ENCODE results near the gene CACNA1S.

CACNA1S gene

GRCh38 chr1:201023920-201024624 lies 88.2 kb downstream of the CACNA1S start:
- DNase-seq: no peak

GRCh38 chr1:201023517-201023902 lies 88.7 kb downstream of the CACNA1S start, which contains the start of gene KIF21B:
Gene KIF21B, minus strand, starts transcription at chr1:201023714. Its CDS starts 331 bp downstream, at chr1:201023383.
- peak; percentile 94 for DNase-seq

- DNase-seq: peak; percentile 55
Measured at GRCh38 chr1:201022820-201023516, 89.3 kb downstream of the CACNA1S start.

- DNase-seq: no peak
Measured at GRCh38 chr1:201022493-201022819, 89.8 kb downstream of the CACNA1S start.

GRCh38 chr1:201021630-201022492 lies 90.4 kb downstream of the CACNA1S start:
- no peak for DNase-seq

GRCh38 chr1:201020721-201021629 lies 91.3 kb downstream of the CACNA1S start:
- peak; percentile 53 for DNase-seq

- peak; percentile 66 for DNase-seq
Measured at GRCh38 chr1:201020040-201020591, 92.1 kb downstream of the CACNA1S start.

- DNase-seq: peak; percentile 98
Measured at GRCh38 chr1:201019321-201019977, 92.8 kb downstream of the CACNA1S start.

GRCh38 chr1:201017828-201018163 lies 94.4 kb downstream of the CACNA1S start:
- no peak for DNase-seq

GRCh38 chr1:201016943-201017827 lies 95.0 kb downstream of the CACNA1S start:
- DNase-seq: no peak

GRCh38 chr1:201016211-201016651 lies 96.0 kb downstream of the CACNA1S start:
- DNase-seq: no peak

GRCh38 chr1:201015551-201016091 lies 96.6 kb downstream of the CACNA1S start:
- peak; percentile 72 for DNase-seq

GRCh38 chr1:201014816-201015200 lies 97.4 kb downstream of the CACNA1S start:
- DNase-seq: no peak

- no peak for DNase-seq
Measured at GRCh38 chr1:201013991-201014815, 98.0 kb downstream of the CACNA1S start.

GRCh38 chr1:201013031-201013485 lies 99.2 kb downstream of the CACNA1S start:
- peak; percentile 41 for DNase-seq

GRCh38 chr1:201011616-201012015 lies 100.6 kb downstream of the CACNA1S start:
- DNase-seq: no peak

- no peak for DNase-seq
Measured at GRCh38 chr1:201009962-201010645, 102.1 kb downstream of the CACNA1S start.

GRCh38 chr1:201008666-201009360 lies 103.4 kb downstream of the CACNA1S start:
- no peak for DNase-seq
